Fibroblast of skin of back (primary cell): Measurements from ENCODE around the gene NCR2.

Experiments
- DNase-seq: peaks from one replicate; pipeline ENCODE4 v3.0.0-alpha.2; 2013

Gene NCR2

GRCh38 chr6:41359617-41360313 lies 24.4 kb downstream of the NCR2 start:
- DNase-seq, result no peak

- DNase-seq, result no peak
These were observed 24.9 kb downstream of the NCR2 start for GRCh38 chr6:41360314-41360685.

- DNase-seq, result no peak
These were observed 30.7 kb downstream of the NCR2 start for GRCh38 chr6:41366150-41366549.

GRCh38 chr6:41367061-41367460 lies 31.7 kb downstream of the NCR2 start:
- no peak for DNase-seq

GRCh38 chr6:41367700-41368099 lies 32.3 kb downstream of the NCR2 start:
- DNase-seq, result peak; percentile 60

GRCh38 chr6:41370488-41371111 lies 35.2 kb downstream of the NCR2 start:
- peak; percentile 36 for DNase-seq

GRCh38 chr6:41371461-41371991 lies 36.1 kb downstream of the NCR2 start:
- peak; percentile 50 for DNase-seq

- peak; percentile 24 for DNase-seq
These were observed 36.8 kb downstream of the NCR2 start for GRCh38 chr6:41371992-41372831.

- DNase-seq, result no peak
These were observed 37.6 kb downstream of the NCR2 start for GRCh38 chr6:41372832-41373626.

- no peak for DNase-seq
These were observed 38.2 kb downstream of the NCR2 start for GRCh38 chr6:41373627-41373918.

- peak; percentile 11 for DNase-seq
These were observed 38.7 kb downstream of the NCR2 start for GRCh38 chr6:41373919-41374617.

- DNase-seq, result no peak
These were observed 39.5 kb downstream of the NCR2 start for GRCh38 chr6:41374618-41375590.

- DNase-seq, result no peak
These were observed 40.3 kb downstream of the NCR2 start for GRCh38 chr6:41375598-41376151.

- DNase-seq, result no peak
These were observed 40.8 kb downstream of the NCR2 start for GRCh38 chr6:41376176-41376575.

GRCh38 chr6:41377071-41377470 lies 41.7 kb downstream of the NCR2 start:
- no peak for DNase-seq

- no peak for DNase-seq
These were observed 43.9 kb downstream of the NCR2 start for GRCh38 chr6:41379306-41379705.

GRCh38 chr6:41386594-41386993 lies 51.2 kb downstream of the NCR2 start:
- DNase-seq, result no peak

GRCh38 chr6:41392246-41392645 lies 56.8 kb downstream of the NCR2 start:
- DNase-seq, result no peak

- DNase-seq, result no peak
These were observed 60.9 kb downstream of the NCR2 start for GRCh38 chr6:41396335-41396734.

- DNase-seq, result no peak
These were observed 64.0 kb downstream of the NCR2 start for GRCh38 chr6:41399424-41399823.
